ENCODE measurements around the gene GPR107. TPM values are rescaled to one million over a fixed set of nuclear protein-coding genes. Genes with fewer than 3 reads are reported as not detected.

Gene GPR107
- total RNA-seq, 2 experiments from 2014 or later = 25.1 to 26.3 TPM

- no peaks in the 10 kb centered on the region for H3K36me3 Mint-ChIP-seq (ENCODE audit: low read depth)
- no peaks in the 10 kb centered on the region for H3K27me3 Mint-ChIP-seq
- DNase-seq = no peak
- no peak overlapping the region for H3K27ac Mint-ChIP-seq
- no peak overlapping the region for H3K4me3 Mint-ChIP-seq
- ChIA-PET POLR2A (no interaction called here), CTCF (no interaction called here)
- H3K9me3 Mint-ChIP-seq = no peaks in the 10 kb centered on the region
- no peaks in the 10 kb centered on the region for H3K4me1 Mint-ChIP-seq
Observed at GRCh38 chr9:130159915-130160670, 106.4 kb downstream of the GPR107 start.

GRCh38 chr9:130160862-130161470, 107.3 kb downstream of the GPR107 start:
- CTCF ChIA-PET = no interaction called here
- no peak overlapping the region for H3K4me3 Mint-ChIP-seq
- DNase-seq = no peak
- H3K27me3 Mint-ChIP-seq = no peaks in the 10 kb centered on the region
- POLR2A ChIA-PET = no interaction called here
- H3K27ac Mint-ChIP-seq = no peak overlapping the region
- H3K4me1 Mint-ChIP-seq = no peaks in the 10 kb centered on the region
- no peaks in the 10 kb centered on the region for H3K36me3 Mint-ChIP-seq (ENCODE audit: low read depth)
- no peaks in the 10 kb centered on the region for H3K9me3 Mint-ChIP-seq

GRCh38 chr9:130165579-130165978, 111.9 kb downstream of the GPR107 start:
- H3K36me3 Mint-ChIP-seq (ENCODE audit: low read depth) = no peaks in the 10 kb centered on the region
- ChIA-PET CTCF (interaction anchor here (1.4 kb wide), 1 partner anchor 8 kb away, joined by 3 read pairs; no protein-coding TSS in a partner anchor), POLR2A (interaction anchor here (0.9 kb wide), 1 partner anchor 17 kb away, joined by 3 read pairs; no protein-coding TSS in a partner anchor)
- H3K27ac Mint-ChIP-seq = no peak overlapping the region
- DNase-seq = no peak
- H3K27me3 Mint-ChIP-seq = peaks cover 17% of the 10 kb centered on the region
- no peak overlapping the region for H3K4me3 Mint-ChIP-seq
- no peaks in the 10 kb centered on the region for H3K9me3 Mint-ChIP-seq
- H3K4me1 Mint-ChIP-seq = peaks cover 7% of the 10 kb centered on the region

GRCh38 chr9:130166399-130166798, 112.7 kb downstream of the GPR107 start:
- DNase-seq = no peak
- Mint-ChIP-seq H3K36me3 (ENCODE audit: low read depth) (no peaks in the 10 kb centered on the region), H3K9me3 (no peaks in the 10 kb centered on the region), H3K27me3 (peaks cover 25% of the 10 kb centered on the region), H3K27ac (no peak overlapping the region), H3K4me3 (no peak overlapping the region), H3K4me1 (peaks cover 9% of the 10 kb centered on the region)
- POLR2A ChIA-PET = no interaction called here
- CTCF ChIA-PET = interaction anchor here (1.4 kb wide), 1 partner anchor 8 kb away, joined by 3 read pairs; no protein-coding TSS in a partner anchor

GRCh38 chr9:130167927-130168326, 114.2 kb downstream of the GPR107 start:
- H3K4me3 Mint-ChIP-seq = no peak overlapping the region
- ChIA-PET CTCF (no interaction called here), POLR2A (no interaction called here)
- no peak for DNase-seq
- H3K36me3 Mint-ChIP-seq (ENCODE audit: low read depth) = no peaks in the 10 kb centered on the region
- H3K4me1 Mint-ChIP-seq = peaks cover 11% of the 10 kb centered on the region
- peaks cover 26% of the 10 kb centered on the region for H3K27me3 Mint-ChIP-seq
- H3K9me3 Mint-ChIP-seq = no peaks in the 10 kb centered on the region
- peak overlapping the region; percentile 8 for H3K27ac Mint-ChIP-seq

GRCh38 chr9:130171226-130172148, 117.8 kb downstream of the GPR107 start:
- peaks cover 41% of the 10 kb centered on the region for H3K27me3 Mint-ChIP-seq
- CTCF ChIA-PET = no interaction called here
- POLR2A ChIA-PET = no interaction called here
- H3K4me1 Mint-ChIP-seq = peaks cover 16% of the 10 kb centered on the region
- no peak for DNase-seq
- no peaks in the 10 kb centered on the region for H3K36me3 Mint-ChIP-seq (ENCODE audit: low read depth)
- peak overlapping the region; percentile 33 for H3K4me3 Mint-ChIP-seq
- H3K27ac Mint-ChIP-seq = no peak overlapping the region
- no peaks in the 10 kb centered on the region for H3K9me3 Mint-ChIP-seq

GRCh38 chr9:130172161-130172857, 118.6 kb downstream of the GPR107 start, which contains the start of gene NCS1:
TSS of gene NCS1 (plus strand) at chr9:130172404. CDS start at chr9:130172664, 260 bp downstream.
- CTCF ChIA-PET = no interaction called here

GRCh38 chr9:130172858-130173665, 119.4 kb downstream of the GPR107 start:
- CTCF ChIA-PET = interaction anchor here (1.4 kb wide), 1 partner anchor 7 kb away, joined by 3 read pairs; no protein-coding TSS in a partner anchor
- Mint-ChIP-seq H3K27me3 (peaks cover 37% of the 10 kb centered on the region), H3K9me3 (no peaks in the 10 kb centered on the region), H3K4me1 (peaks cover 11% of the 10 kb centered on the region), H3K36me3 (ENCODE audit: low read depth) (no peaks in the 10 kb centered on the region), H3K27ac (no peak overlapping the region), H3K4me3 (peak overlapping the region; percentile 56)
- POLR2A ChIA-PET = no interaction called here
- DNase-seq = no peak

More at GRCh38 chr9:130172161-130172857, 118.6 kb downstream of the GPR107 start, which contains the start of gene NCS1:
- H3K4me1 Mint-ChIP-seq = peaks cover 11% of the 10 kb centered on the region
- H3K27me3 Mint-ChIP-seq = peaks cover 37% of the 10 kb centered on the region
- POLR2A ChIA-PET = no interaction called here
- peak within 1 kb of the TSS; percentile 56 for H3K4me3 Mint-ChIP-seq
- no peaks in the 10 kb centered on the region for H3K9me3 Mint-ChIP-seq
- H3K36me3 Mint-ChIP-seq (ENCODE audit: low read depth) = no peaks in the 10 kb centered on the region
- DNase-seq = peak; percentile 39
- no peak within 1 kb of the TSS for H3K27ac Mint-ChIP-seq

GRCh38 chr9:130173666-130173983, 119.9 kb downstream of the GPR107 start:
- peaks cover 37% of the 10 kb centered on the region for H3K27me3 Mint-ChIP-seq

GRCh38 chr9:130174025-130174424, 120.3 kb downstream of the GPR107 start:
- POLR2A ChIA-PET = interaction anchor here (1.9 kb wide), 1 partner anchor 46 kb away, joined by 7 read pairs; no protein-coding TSS in a partner anchor

More at GRCh38 chr9:130173666-130173983, 119.9 kb downstream of the GPR107 start:
- DNase-seq = no peak
- H3K4me1 Mint-ChIP-seq = peaks cover 11% of the 10 kb centered on the region
- ChIA-PET CTCF (interaction anchor here (1.4 kb wide), 1 partner anchor 8 kb away, joined by 3 read pairs; no protein-coding TSS in a partner anchor), POLR2A (interaction anchor here (1.9 kb wide), 1 partner anchor 45 kb away, joined by 7 read pairs; no protein-coding TSS in a partner anchor)
- H3K4me3 Mint-ChIP-seq = peak overlapping the region; percentile 56
- no peaks in the 10 kb centered on the region for H3K9me3 Mint-ChIP-seq
- no peaks in the 10 kb centered on the region for H3K36me3 Mint-ChIP-seq (ENCODE audit: low read depth)
- H3K27ac Mint-ChIP-seq = no peak overlapping the region

GRCh38 chr9:130174920-130175321, 121.2 kb downstream of the GPR107 start:
- H3K4me1 Mint-ChIP-seq = peaks cover 11% of the 10 kb centered on the region
- DNase-seq = no peak
- CTCF ChIA-PET = interaction anchor here (1.4 kb wide), 1 partner anchor 61 kb away, joined by 3 read pairs; no protein-coding TSS in a partner anchor
- POLR2A ChIA-PET = interaction anchor here (1.9 kb wide), 1 partner anchor 46 kb away, joined by 7 read pairs; no protein-coding TSS in a partner anchor
- no peaks in the 10 kb centered on the region for H3K9me3 Mint-ChIP-seq
- no peaks in the 10 kb centered on the region for H3K36me3 Mint-ChIP-seq (ENCODE audit: low read depth)
- H3K4me3 Mint-ChIP-seq = no peak overlapping the region
- H3K27ac Mint-ChIP-seq = no peak overlapping the region
- peaks cover 28% of the 10 kb centered on the region for H3K27me3 Mint-ChIP-seq

More at GRCh38 chr9:130174025-130174424, 120.3 kb downstream of the GPR107 start:
- Mint-ChIP-seq H3K27ac (no peak overlapping the region), H3K4me3 (peak overlapping the region; percentile 17), H3K9me3 (no peaks in the 10 kb centered on the region), H3K4me1 (peaks cover 11% of the 10 kb centered on the region), H3K36me3 (ENCODE audit: low read depth) (no peaks in the 10 kb centered on the region), H3K27me3 (peaks cover 34% of the 10 kb centered on the region)
- no peak for DNase-seq
- CTCF ChIA-PET = interaction anchor here (1.4 kb wide), 2 partner anchors 8 to 62 kb away, joined by 3 read pairs; no protein-coding TSS in a partner anchor

All from activated CD4-positive, alpha-beta memory T cell treated with anti-CD3 and anti-CD28 coated beads, Interleukin-2, amount 10 ng/mL, durations not matched to agents 7 days and 5 days (primary cell).